SK-N-SH (cell line): Measurements from ENCODE around the gene CAMKMT. TPM values are rescaled to one million over a fixed set of nuclear protein-coding genes. Genes with fewer than 3 reads are reported as not detected.

ENCODE experiments used
- CTCF ChIA-PET: fragments of 300-600, 350-600 bp; formaldehyde crosslinking; extraction: SDS; loops from one replicate; lab custom pipeline; 2021; lab: Yijun Ruan, JAX
- POLR2A ChIA-PET: fragments of 350-600 bp; sonication (Branson Sonifier 250); formaldehyde crosslinking; extraction: SDS; loops from one replicate; lab custom pipeline; 2020; ENCODE audit warnings: antibody characterized with exemption, inconsistent platforms; lab: Yijun Ruan, JAX
- DNase-seq: peaks from one replicate; pipeline ENCODE4 v3.0.0; 2012
- H2AFZ ChIP-seq: fragments of 200-600 bp; sonication (generic); 2 replicates; pipeline ENCODE4 v1.8.1; 2016; ENCODE audit warnings: antibody characterized with exemption, mild to moderate bottlenecking, low read depth
- H3F3A ChIP-seq: fragments of 200-600 bp; sonication (generic); replicated peaks from 2 replicates; pipeline ENCODE3; 2016; ENCODE audit warnings: antibody characterized with exemption, mild to moderate bottlenecking; ENCODE audit not compliant: insufficient read depth
- H3K27ac ChIP-seq, 2 experiments: fragments of 200-500 bp in 1 of 2; fragments of 200-600 bp in 1 of 2; sonication (Bioruptor generic) in 1 of 2; sonication (generic), shearing (Covaris generic) in 1 of 2; 2 replicates each; pipeline versions ENCODE4 v1.5.1 to v1.6.1; 2014 to 2016; ENCODE audit warnings: low read depth in 2 of 2, inconsistent platforms in 1 of 2, low read length in 1 of 2, mild to moderate bottlenecking in 1 of 2, mixed read lengths in 1 of 2
- H3K27me3 ChIP-seq: fragments of 200-600 bp; sonication (generic), shearing (Covaris generic); 2 replicates; pipeline ENCODE4 v1.6.1; 2016; ENCODE audit warnings: mixed run types; ENCODE audit not compliant: insufficient read depth
- H3K36me3 ChIP-seq, 2 experiments: fragments of 200-500 bp in 1 of 2; fragments of 200-600 bp in 1 of 2; sonication (Bioruptor generic) in 1 of 2; sonication (generic) in 1 of 2; replicated peaks in 1 of 2; 2 replicates each; pipeline versions ENCODE3 to v1.5.1; 2014 to 2016; ENCODE audit warnings: low read length in 1 of 2, mild to moderate bottlenecking in 1 of 2; ENCODE audit not compliant: insufficient read depth in 2 of 2, control insufficient read depth in 1 of 2
- H3K4me1 ChIP-seq, 2 experiments: fragments of 200-500 bp in 1 of 2; fragments of 200-600 bp in 1 of 2; sonication (Bioruptor generic) in 1 of 2; sonication (generic), shearing (Covaris generic) in 1 of 2; 2 replicates each; pipeline versions ENCODE4 v1.5.1 to v1.6.1; 2014 to 2016; ENCODE audit warnings: low read depth in 1 of 2, low read length in 1 of 2, mixed run types in 1 of 2; ENCODE audit not compliant: insufficient read depth in 2 of 2, control insufficient read depth in 1 of 2
- H3K4me2 ChIP-seq: fragments of 200-600 bp; sonication (generic), shearing (Covaris generic); 2 replicates; pipeline ENCODE4 v1.6.1; 2017; ENCODE audit warnings: mixed run types
- H3K4me3 ChIP-seq, 2 experiments: fragments of 200-500 bp in 1 of 2; fragments of 200-600 bp in 1 of 2; sonication (Bioruptor generic) in 1 of 2; sonication (generic), shearing (Covaris generic) in 1 of 2; 2 replicates each; pipeline versions ENCODE4 v1.5.1 to v1.8.1; 2014 to 2016; ENCODE audit warnings: low read depth in 2 of 2, inconsistent platforms in 1 of 2, low read length in 1 of 2, mild to moderate bottlenecking in 1 of 2, mixed read lengths in 1 of 2, moderate library complexity in 1 of 2
- H3K79me2 ChIP-seq: fragments of 200-600 bp; sonication (generic); 2 replicates; pipeline ENCODE4 v1.8.1; 2017; ENCODE audit warnings: mild to moderate bottlenecking; ENCODE audit not compliant: insufficient read depth
- H3K9ac ChIP-seq: fragments of 200-600 bp; sonication (generic); 2 replicates; pipeline ENCODE4 v1.6.1; 2017; ENCODE audit warnings: mixed run types
- H3K9me2 ChIP-seq: fragments of 200-600 bp; sonication (generic); 2 replicates; pipeline ENCODE4 v1.6.1; 2017; ENCODE audit warnings: mixed run types
- H3K9me3 ChIP-seq: fragments of 200-600 bp; sonication (generic); 2 replicates; pipeline ENCODE4 v1.6.1; 2017; ENCODE audit warnings: mixed run types, mild to moderate bottlenecking, moderate library complexity
- H4K20me1 ChIP-seq: fragments of 200-600 bp; sonication (generic); 2 replicates; pipeline ENCODE4 v1.6.1; 2017; ENCODE audit warnings: mild to moderate bottlenecking, mixed run types; ENCODE audit not compliant: insufficient read depth
- EP300 ChIP-seq, 2 experiments: IDR thresholded peaks; 2 replicates each; pipeline versions ENCODE4 v1.4.0 to v1.6.1; 2012; ENCODE audit warnings: borderline replicate concordance in 1 of 2, low read depth in 1 of 2, low read length in 1 of 2
- FOXJ3 ChIP-seq: sonication (generic); formaldehyde crosslinking; IDR thresholded peaks from 2 replicates; pipeline ENCODE4 v1.5.1; 2020; ENCODE audit warnings: mild to moderate bottlenecking, missing genetic modification reagents
- MEF2A ChIP-seq: IDR thresholded peaks from 2 replicates; pipeline ENCODE4 v1.4.0; 2012; ENCODE audit warnings: low read depth, borderline replicate concordance
- POLR2AphosphoS5 ChIP-seq: IDR thresholded peaks from 2 replicates; pipeline ENCODE4 v1.6.1; 2012; ENCODE audit warnings: low read depth, low read length
- RXRA ChIP-seq: IDR thresholded peaks from 2 replicates; pipeline ENCODE4 v1.4.0; 2012; ENCODE audit warnings: low read depth, mild to moderate bottlenecking, borderline replicate concordance
- TEAD4 ChIP-seq: IDR thresholded peaks from 2 replicates; pipeline ENCODE4 v1.4.0; 2012; ENCODE audit warnings: mild to moderate bottlenecking, borderline replicate concordance; ENCODE audit not compliant: insufficient read depth
- WGBS: methylation state at CpG from one replicate; pipeline ENCODE4 v1.1.6; 2017; ENCODE audit warnings: low lambda C conversion rate; 5-methylcytosine and 5-hydroxymethylcytosine counted together
- polyA plus RNA-seq, 3 experiments: library from polyadenylated mRNA; depleted of rRNA; stranded (reverse); fragments of >200 nt; gene quantifications; 2 replicates each; pipeline ENCODE4 v1.2.3, GENCODE V29; 2012
- TF ChIP-seq, protein P1 (sequence below): IDR thresholded peaks from 2 replicates; pipeline ENCODE4 v1.6.1; 2012; ENCODE audit warnings: mild to moderate bottlenecking, low read depth, low read length, moderate library complexity

Gene CAMKMT
- polyA plus RNA-seq, 1 of the 3 experiments (the other 2 are of a cell fraction): 5.9 TPM

DNA sequence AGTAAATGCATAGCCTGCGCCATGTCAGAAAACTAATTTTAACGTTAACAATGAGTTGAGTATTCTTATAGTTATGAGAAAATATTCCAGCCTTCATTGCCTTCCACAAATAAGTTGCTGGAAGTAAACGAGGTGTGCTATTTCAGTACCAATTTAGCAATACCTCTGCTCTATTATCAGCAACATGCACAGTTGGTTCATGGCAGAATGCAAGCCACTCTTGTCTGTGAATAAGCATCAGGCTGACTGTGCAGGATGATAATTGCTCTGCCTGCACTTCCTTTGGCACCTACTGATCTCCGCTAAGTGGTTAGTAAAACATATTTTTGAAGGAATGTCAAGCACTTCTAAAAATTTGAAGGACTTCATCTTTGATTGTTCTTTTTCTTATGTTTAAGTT, 317.8 kb downstream of the CAMKMT start (continued):
- TF ChIP-seq, protein P1, sequence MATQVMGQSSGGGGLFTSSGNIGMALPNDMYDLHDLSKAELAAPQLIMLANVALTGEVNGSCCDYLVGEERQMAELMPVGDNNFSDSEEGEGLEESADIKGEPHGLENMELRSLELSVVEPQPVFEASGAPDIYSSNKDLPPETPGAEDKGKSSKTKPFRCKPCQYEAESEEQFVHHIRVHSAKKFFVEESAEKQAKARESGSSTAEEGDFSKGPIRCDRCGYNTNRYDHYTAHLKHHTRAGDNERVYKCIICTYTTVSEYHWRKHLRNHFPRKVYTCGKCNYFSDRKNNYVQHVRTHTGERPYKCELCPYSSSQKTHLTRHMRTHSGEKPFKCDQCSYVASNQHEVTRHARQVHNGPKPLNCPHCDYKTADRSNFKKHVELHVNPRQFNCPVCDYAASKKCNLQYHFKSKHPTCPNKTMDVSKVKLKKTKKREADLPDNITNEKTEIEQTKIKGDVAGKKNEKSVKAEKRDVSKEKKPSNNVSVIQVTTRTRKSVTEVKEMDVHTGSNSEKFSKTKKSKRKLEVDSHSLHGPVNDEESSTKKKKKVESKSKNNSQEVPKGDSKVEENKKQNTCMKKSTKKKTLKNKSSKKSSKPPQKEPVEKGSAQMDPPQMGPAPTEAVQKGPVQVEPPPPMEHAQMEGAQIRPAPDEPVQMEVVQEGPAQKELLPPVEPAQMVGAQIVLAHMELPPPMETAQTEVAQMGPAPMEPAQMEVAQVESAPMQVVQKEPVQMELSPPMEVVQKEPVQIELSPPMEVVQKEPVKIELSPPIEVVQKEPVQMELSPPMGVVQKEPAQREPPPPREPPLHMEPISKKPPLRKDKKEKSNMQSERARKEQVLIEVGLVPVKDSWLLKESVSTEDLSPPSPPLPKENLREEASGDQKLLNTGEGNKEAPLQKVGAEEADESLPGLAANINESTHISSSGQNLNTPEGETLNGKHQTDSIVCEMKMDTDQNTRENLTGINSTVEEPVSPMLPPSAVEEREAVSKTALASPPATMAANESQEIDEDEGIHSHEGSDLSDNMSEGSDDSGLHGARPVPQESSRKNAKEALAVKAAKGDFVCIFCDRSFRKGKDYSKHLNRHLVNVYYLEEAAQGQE: no peak

DNA sequence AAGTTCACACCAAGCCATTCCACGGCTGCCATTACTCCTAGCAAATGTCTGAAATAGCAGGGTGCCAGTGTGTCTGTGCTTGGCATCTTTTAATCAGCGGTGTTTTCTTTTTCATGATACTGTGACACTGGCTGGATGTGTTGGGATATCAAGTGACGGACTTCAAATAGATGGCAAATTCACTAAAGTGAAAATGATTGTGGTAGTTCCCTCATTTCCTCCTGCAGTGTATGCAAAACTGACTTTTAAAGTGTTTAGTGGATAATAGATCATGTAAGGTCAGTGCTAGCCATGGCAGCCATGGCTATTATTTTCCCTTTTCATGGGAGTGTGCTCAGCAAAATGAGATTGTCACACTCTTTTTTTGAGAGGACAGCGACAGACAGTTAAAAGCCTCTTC, 318.2 kb downstream of the CAMKMT start:
- no peak overlapping the region for H3K9ac ChIP-seq
- WGBS: 58% methylated on average over 4 of the region's 4 CpGs
- ChIA-PET POLR2A (interaction anchor here (0.6 to 2.2 kb wide), 3 partner anchors 27 to 586 kb away, joined by 3 to 26 read pairs (median 3); no protein-coding TSS in a partner anchor), CTCF (interaction anchor here (1.5 to 4.2 kb wide), 6 partner anchors 26 to 276 kb away, joined by 3 to 25 read pairs (median 8); no protein-coding TSS in a partner anchor)
- no peaks in the 10 kb centered on the region for H3K79me2 ChIP-seq
- H3K9me2 ChIP-seq: no peaks in the 10 kb centered on the region; the same call in 1 of the 2 replicates
- DNase-seq: no peak
- no peaks in the 10 kb centered on the region for H3F3A ChIP-seq
- no peaks in the 10 kb centered on the region for H3K36me3 ChIP-seq
- no peak for TF ChIP-seq TEAD4
- no peak for TF ChIP-seq FOXJ3 (CRISPR knock-in tag)
- no peak for TF ChIP-seq RXRA
- TF ChIP-seq, protein P1: no peak
- TF ChIP-seq MEF2A: no peak
- TF ChIP-seq EP300 (IDR thresholded peaks at IDR 0.05; ENCODE audit: borderline replicate concordance in 1 of 2, low read depth in 1 of 2, low read length in 1 of 2): no peak
- no peak for TF ChIP-seq POLR2AphosphoS5
- peaks cover 10 to 67% of the 10 kb centered on the region in 2 experiments; a peak in 2 of 4 replicates for H3K4me1 ChIP-seq
- H3K9me3 ChIP-seq: no peaks in the 10 kb centered on the region
- no peaks in the 10 kb centered on the region for H3K27me3 ChIP-seq
- H3K4me3 ChIP-seq: peak overlapping the region in 1 of 2 experiments; percentile 34; a peak in 2 of 4 replicates
- peak overlapping the region; percentile 49 to 100; a peak in 3 of 4 replicates for H3K27ac ChIP-seq
- peak overlapping the region; percentile 56 for H3K4me2 ChIP-seq
- H4K20me1 ChIP-seq: no peaks in the 10 kb centered on the region
- H2AFZ ChIP-seq: no peak overlapping the region
